GM12873 (cell line): ENCODE results near the gene TMC6.

ENCODE experiments used
- CTCF ChIP-seq: IDR thresholded peaks from 2 replicates; pipeline ENCODE4 v1.5.1; 2012; ENCODE audit warnings: low read depth, mild to moderate bottlenecking, moderate library complexity, low read length, control low read depth; ENCODE audit not compliant: insufficient read depth; ENCODE audit errors: missing control alignments

TMC6 gene

DNA sequence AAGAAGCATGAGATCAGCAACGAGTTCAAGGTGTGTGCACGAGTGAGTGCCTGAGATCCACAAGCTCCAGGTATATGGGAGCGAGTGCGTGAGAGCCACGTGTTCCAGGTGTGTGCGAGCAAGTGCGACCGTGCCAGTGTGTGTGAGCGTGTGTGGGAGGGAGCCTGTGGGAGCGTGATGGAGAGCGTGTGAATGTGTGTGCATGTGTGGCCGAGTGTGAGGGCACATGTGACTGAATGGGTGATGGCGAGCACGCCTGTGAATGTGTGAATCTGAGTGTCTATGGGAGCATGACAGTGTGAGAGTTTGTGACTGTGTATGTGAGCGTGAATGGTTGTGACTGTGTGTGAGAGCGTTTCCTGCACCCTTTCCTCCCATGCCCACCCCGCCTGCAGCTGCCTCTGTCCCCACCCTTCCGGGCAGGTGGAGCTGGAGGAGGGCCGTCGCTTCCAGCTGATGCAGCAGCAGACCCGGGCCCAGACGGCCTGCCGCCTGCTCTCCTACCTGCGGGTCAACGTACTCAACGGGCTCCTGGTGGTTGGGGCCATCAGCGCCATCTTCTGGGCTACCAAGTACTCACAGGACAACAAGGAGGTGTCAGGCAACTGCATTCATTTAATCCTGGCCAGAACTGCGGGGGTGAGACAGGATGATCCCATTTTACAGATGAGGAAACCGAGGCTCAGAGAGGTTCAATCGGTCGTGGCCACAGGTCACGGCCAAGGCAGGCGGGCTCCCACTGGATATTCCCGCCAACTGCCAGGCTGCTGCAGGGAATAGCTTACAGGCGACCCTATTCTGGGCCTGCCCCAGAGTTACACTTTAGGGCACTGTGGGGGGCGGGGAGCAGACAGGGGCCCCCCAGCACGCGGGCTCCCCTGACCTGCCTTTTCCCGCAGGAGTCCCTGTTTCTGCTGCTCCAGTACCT lies 5.7 kb upstream of the TMC6 start:
- peak; percentile 75 for TF ChIP-seq CTCF

DNA sequence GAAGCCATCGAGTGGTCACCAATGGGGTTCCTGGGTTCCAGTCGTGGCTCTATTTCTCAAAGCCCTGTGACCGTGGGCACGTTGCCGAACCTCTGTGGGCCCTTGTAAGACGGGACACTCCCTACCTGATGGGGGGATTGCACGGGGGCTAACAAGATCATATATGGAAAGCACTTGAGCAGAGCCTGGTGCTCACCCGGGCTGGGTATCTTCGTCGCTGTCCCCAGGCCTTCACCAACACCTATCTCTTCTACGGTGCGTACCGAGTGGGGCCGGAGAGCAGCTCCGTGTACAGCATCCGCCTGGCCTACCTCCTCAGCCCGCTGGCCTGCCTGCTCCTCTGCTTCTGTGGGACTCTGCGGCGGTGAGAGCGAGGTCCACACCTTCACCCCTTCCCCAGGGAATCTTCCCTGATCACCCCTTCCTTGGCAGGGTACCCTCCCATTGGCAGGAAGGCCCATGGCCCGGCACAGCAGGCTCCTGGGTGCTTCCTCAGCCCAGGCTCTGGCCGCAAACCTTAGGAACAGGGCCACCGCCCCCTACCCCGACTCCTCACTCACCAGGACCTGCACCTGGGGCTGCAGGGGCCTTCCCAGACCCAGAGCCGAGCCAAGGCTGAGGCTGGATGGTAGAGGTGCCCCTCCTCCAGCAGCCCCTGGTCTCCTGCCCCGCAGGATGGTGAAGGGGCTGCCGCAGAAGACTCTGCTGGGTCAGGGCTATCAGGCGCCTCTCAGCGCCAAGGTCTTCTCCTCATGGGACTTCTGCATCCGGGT lies 4.8 kb upstream of the TMC6 start:
- no peak for TF ChIP-seq CTCF

DNA sequence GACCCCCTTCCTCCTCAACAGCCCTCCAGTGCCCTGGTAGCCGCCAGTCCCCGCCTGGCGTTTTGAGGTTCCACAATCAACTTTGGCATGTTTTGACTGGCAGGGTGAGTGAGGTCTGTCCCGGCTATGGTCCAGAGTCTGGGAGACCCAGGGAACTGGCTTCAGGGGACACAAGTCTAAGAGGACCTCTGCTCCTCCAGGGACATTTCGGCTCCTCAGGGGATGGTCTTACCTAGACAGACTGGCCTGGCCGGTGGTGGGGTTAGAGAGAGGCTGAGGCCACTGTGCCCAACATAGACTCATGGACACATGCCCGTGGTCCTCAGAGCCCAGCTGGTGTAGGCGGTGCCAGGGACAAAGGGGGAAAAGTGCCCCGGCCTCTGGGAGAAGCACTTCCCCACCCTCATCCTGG lies 4.2 kb upstream of the TMC6 start:
- no peak for TF ChIP-seq CTCF

DNA sequence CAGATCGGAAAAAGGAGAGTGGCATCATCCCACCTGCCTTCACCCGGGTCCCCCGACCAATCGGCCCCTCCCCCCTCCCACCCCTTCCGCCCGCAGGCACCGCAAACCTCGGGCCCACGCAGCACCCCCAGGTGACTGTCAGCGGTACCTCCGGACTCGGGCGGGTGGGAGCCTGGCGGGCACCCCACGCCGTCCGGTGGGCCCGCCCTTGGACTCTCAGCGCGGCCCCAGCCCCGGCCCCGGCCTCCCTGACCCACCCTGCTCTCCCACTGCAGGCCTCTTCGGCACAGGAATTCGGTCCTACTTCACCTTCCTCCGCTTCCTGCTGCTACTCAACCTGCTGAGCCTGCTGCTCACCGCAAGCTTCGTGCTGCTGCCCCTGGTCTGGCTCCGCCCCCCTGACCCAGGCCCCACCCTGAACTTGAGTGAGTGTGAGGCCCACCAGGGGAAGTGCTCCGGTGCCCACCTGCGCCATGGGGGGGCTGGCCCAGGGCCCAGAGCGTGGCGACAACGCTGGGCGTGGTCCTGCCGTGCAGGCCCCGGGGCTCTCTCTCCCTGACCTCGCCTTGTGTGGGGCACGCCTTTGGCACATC lies 3.6 kb upstream of the TMC6 start:
- TF ChIP-seq CTCF, result no peak

- TF ChIP-seq CTCF, result no peak
Measured at GRCh38 chr17:78131172-78132083, 2.9 kb upstream of the TMC6 start.

GRCh38 chr17:78130437-78131101 lies 2.0 kb upstream of the TMC6 start, which contains the start of gene TMC8:
TSS of gene TMC8 (plus strand) at chr17:78130771. CDS start at chr17:78131589, 818 bp downstream.
- no peak for TF ChIP-seq CTCF
